HepG2 (cell line): ENCODE data around the gene LOXL3. TPM values are rescaled to one million over a fixed set of nuclear protein-coding genes. Genes with fewer than 3 reads are reported as not detected.

Source experiments
- DMTF1 ChIP-seq: sonication (generic); formaldehyde crosslinking; IDR thresholded peaks from 2 replicates; pipeline ENCODE4 v1.4.0; 2020; ENCODE audit warnings: mild to moderate bottlenecking, missing genetic modification reagents
- EEA1 ChIP-seq: sonication (generic); formaldehyde crosslinking; IDR thresholded peaks from 2 replicates; pipeline ENCODE4 v1.5.1; 2020; ENCODE audit warnings: mild to moderate bottlenecking, missing genetic modification reagents, borderline replicate concordance
- ETV5 ChIP-seq: IDR thresholded peaks from 2 replicates; pipeline ENCODE4 v1.6.1; 2018; ENCODE audit warnings: missing biosample characterization, missing genetic modification reagents, inconsistent platforms, borderline replicate concordance
- FOXA1 ChIP-seq, 2 experiments: fragments of 450-650 bp in 1 of 2; sonication (generic) in 1 of 2; formaldehyde crosslinking in 1 of 2; IDR thresholded peaks; 2 replicates each; pipeline versions ENCODE4 v1.4.0 to v1.6.1; 2016 to 2020; ENCODE audit warnings: missing genetic modification reagents in 1 of 2
- FOXO4 ChIP-seq: sonication (generic); formaldehyde crosslinking; conservative IDR thresholded peaks from 2 replicates; pipeline ENCODE4 v1.8.1; 2023; ENCODE audit warnings: missing genetic modification reagents
- HMGXB4 ChIP-seq, 2 experiments: sonication (generic) in 1 of 2; formaldehyde crosslinking in 1 of 2; IDR thresholded peaks; 2 replicates each; pipeline versions ENCODE4 v1.4.0 to v1.6.1; 2018 to 2020; ENCODE audit warnings: missing genetic modification reagents in 2 of 2, borderline replicate concordance in 1 of 2, low read depth in 1 of 2, mild to moderate bottlenecking in 1 of 2, missing biosample characterization in 1 of 2
- KLF16 ChIP-seq, 2 experiments: sonication (generic) in 1 of 2; formaldehyde crosslinking in 1 of 2; IDR thresholded peaks; 2 replicates each; pipeline versions ENCODE4 v1.6.1 to v1.8.0; 2016 to 2023; ENCODE audit warnings: missing genetic modification reagents in 2 of 2, missing compliant biosample characterization in 1 of 2
- RBFOX2 ChIP-seq: fragments of 200-400 bp; formaldehyde crosslinking; IDR thresholded peaks from 2 replicates; pipeline ENCODE4 v1.6.1; 2017; ENCODE audit warnings: low read depth, mild to moderate bottlenecking, low read length
- SRF ChIP-seq: IDR thresholded peaks from 2 replicates; pipeline ENCODE4 v1.6.1; 2011; ENCODE audit warnings: mild to moderate bottlenecking, low read depth, low read length, moderate library complexity
- STAT6 ChIP-seq: sonication (generic); formaldehyde crosslinking; IDR thresholded peaks from 2 replicates; pipeline ENCODE4 v1.4.0; 2020; ENCODE audit warnings: missing genetic modification reagents, mild to moderate bottlenecking, borderline replicate concordance
- TGIF2 ChIP-seq: IDR thresholded peaks from 2 replicates; pipeline ENCODE4 v1.6.1; 2016; ENCODE audit warnings: control low read depth, missing compliant biosample characterization
- WIZ ChIP-seq: sonication (generic); formaldehyde crosslinking; IDR thresholded peaks from 2 replicates; pipeline ENCODE4 v1.5.1; 2020; ENCODE audit warnings: mild to moderate bottlenecking, missing genetic modification reagents
- ZNF205 ChIP-seq: IDR thresholded peaks from 2 replicates; pipeline ENCODE4 v1.6.1; 2018; ENCODE audit warnings: missing biosample characterization, missing genetic modification reagents
- ZNF414 ChIP-seq: sonication (generic); formaldehyde crosslinking; IDR thresholded peaks from 2 replicates; pipeline ENCODE4 v1.5.0; 2020; ENCODE audit warnings: missing genetic modification reagents
- polyA plus RNA-seq, 8 experiments: library from polyadenylated mRNA; depleted of rRNA in 3 of 8; stranded (reverse) in 7 of 8; unstranded in 1 of 8; fragments of >200 nt; fragmentation: Illumina TruSeq in 4 of 8; extraction: Trizol in 4 of 8; gene quantifications; 2 replicates each; pipeline versions ENCODE4 v1.2.1 to v1.2.3, GENCODE V29; 2011 to 2016; ENCODE audit warnings: low read depth in 4 of 8, missing spikeins in 1 of 8, mixed read lengths in 1 of 8; ENCODE audit not compliant: insufficient read depth in 1 of 8
- total RNA-seq, 5 experiments: library from RNA; depleted of rRNA; stranded (reverse); fragments of >200 nt; fragmentation: Illumina TruSeq; extraction: Trizol; gene quantifications; 2 replicates each; pipeline ENCODE4 v1.2.3, GENCODE V29; 2016; ENCODE audit warnings: low read depth in 1 of 5

The LOXL3 gene
- total and polyA plus RNA-seq, 2 of the 13 experiments (the other 11 are each of a cell fraction or from before 2014, with no cell fraction given) = 0.55 to 6.5 TPM

GRCh38 chr2:74502720-74503505 is 50.8 kb downstream of the LOXL3 start (continued):
- TF ChIP-seq HMGXB4 (CRISPR knock-in tag; IDR thresholded peaks at IDR 0.05; ENCODE audit: borderline replicate concordance in 1 of 2, low read depth in 1 of 2) (peak; percentile 92 to 98), TGIF2 (CRISPR knock-in tag) (0 out of 2 replicates have a peak, but pooled peaks have one; percentile 24), ETV5 (peak; percentile 87), DMTF1 (CRISPR knock-in tag) (peak; percentile 40; the same call in 1 of the 2 replicates), SRF (no peak), FOXA1 (IDR thresholded peaks at IDR 0.05) (no peak), FOXA1 (CRISPR knock-in tag; IDR thresholded peaks at IDR 0.05) (no peak; the same call in 1 of the 2 replicates), ZNF205 (CRISPR knock-in tag) (no peak; the same call in 1 of the 2 replicates), STAT6 (CRISPR knock-in tag) (0 out of 2 replicates have a peak, but pooled peaks have one; percentile 35), ZNF414 (CRISPR knock-in tag) (peak; percentile 99), WIZ (CRISPR knock-in tag) (peak; percentile 92), EEA1 (CRISPR knock-in tag) (peak; percentile 94; the same call in 1 of the 2 replicates), KLF16 (CRISPR knock-in tag; IDR thresholded peaks at IDR 0.05) (peak in 1 of 2 experiments; percentile 23; a peak in 1 of 4 replicates), RBFOX2 (peak; percentile 97), FOXO4 (0 out of 2 replicates have a peak, but pooled peaks have one; percentile 93)
